Stimulated activated CD8-positive, alpha-beta memory T cell treated with anti-CD3 and anti-CD28 coated beads, Interleukin-12 subunit alpha, Interleukin-12 subunit beta, amount 100 ng/mL, for 4 hours (primary cell): ENCODE results near the gene TSR3.
"Not testable (repeated sequence)": the region's sequence is repeated elsewhere in the genome, so short reads cannot be mapped to it uniquely, and the experiment has no call there.

Source experiments
- DNase-seq: peaks from one replicate; pipeline ENCODE4 v3.0.0-alpha.2; 2020; ENCODE audit warnings: low read depth

Gene TSR3

DNA sequence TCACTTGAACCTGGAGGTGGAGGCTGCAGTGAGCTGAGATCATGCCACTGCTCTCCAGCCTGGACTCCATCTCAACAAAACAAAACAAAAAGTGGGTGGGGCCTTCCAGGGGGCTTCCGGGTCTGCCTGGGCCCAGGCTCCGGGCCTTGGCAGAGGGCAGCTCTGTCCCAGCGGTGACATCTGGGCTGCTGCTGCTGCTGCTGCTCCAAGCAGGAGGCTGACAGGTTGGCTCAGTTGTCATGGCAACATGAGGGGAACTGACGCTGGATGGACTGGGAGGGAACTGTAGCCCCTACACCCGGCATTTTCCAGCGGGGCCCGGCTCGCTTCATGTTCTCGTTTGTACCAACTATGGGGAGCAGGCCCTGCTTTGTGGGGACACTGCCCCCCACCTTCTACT is 14.2 kb downstream of the TSR3 start:
- no peak for DNase-seq

DNA sequence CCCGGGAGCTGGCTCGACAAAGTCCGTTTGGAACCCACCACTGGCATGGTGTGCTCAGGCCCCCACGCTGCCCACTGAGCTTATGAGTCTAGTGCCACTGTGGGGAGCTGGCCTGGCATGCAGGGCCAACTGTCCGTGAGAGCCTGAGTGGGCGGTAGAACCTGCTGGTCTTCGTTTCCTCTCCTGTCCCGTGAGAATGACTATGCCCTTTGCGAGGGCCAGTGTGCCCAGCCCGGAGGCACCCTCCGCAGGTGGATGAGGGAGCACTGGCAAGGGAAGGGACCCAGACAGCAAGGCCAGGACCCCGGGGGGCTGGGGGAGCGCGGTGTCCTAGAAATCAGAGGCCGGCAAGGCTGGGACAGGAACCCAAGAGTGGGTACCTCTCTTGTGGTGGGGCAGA is 15.1 kb downstream of the TSR3 start:
- no peak for DNase-seq

DNA sequence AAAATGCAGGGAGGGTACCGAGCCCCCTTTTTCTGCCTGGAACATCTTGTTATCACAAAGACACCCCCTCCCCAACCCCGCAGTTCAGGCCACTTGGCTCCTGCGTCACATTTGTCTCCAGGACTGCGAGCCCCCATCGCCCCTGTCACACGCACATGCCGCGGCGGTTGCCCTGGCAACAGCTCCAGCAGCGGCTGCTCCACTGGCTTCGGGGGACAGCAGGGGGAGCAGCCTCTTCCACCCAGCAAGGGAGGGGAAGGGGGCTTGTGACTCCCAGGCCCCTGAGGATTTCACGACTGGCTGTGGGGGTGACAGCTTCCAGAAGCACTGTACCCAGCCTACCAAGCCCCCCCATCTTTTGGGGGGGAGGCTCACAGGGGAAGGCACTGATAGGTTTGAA is 15.7 kb downstream of the TSR3 start:
- no peak for DNase-seq

DNA sequence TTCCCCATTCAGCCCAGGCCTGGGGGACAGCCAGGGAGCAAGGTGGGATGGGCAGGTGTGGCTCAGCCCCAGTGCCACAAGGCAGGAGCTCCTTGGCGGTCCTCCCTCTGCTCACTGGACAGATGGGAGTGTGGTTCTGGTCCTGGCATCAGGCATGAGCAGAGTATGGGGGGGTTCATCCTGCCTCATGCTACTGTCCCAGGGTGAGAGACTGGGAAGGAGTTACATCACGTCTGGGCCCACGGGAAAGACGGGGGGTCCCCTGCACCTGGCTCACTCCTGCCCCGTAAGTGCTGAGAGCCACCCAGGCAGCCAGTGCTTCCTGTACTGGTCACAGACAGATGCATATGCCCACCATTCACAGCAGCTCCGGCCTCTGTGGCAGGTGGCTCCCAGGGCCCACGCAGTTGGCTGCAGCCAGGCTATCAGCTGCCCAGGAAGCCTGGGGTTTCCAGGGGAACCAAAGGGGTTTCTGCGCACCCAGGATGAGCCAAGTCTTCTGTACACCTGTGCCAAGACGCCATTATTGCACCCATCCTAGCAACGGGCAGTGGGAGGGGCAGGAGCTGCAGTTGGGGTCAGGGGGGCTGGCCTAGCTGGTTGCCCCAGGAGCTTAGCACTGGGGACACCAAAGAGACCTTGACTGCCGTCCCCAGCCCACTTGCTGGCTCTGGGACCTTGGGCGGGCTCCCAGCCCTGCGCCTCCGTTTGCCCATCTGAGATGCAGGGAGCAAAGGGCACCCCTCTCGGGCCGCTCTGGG is 16.3 kb downstream of the TSR3 start:
- no peak for DNase-seq

DNA sequence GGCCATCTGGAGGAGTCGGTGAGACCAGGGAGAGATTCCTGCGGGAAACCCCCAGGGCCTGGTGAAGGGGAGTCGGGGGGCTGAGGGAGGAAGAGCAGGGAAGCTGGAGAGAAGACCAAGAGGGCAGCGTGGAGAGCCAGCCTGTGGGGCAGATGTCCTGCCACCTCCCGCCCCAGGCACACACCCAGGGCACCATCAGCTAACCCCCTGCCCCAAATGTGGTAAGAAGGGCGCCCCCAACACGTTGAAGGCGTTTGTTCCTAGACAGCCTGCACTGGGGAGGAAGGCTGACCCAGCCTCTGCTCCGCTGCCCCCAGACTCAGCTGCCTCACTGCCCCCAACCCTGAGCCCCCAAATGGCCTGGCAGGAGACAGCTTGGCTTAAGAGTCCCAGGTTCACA is 16.9 kb downstream of the TSR3 start:
- no peak for DNase-seq

DNA sequence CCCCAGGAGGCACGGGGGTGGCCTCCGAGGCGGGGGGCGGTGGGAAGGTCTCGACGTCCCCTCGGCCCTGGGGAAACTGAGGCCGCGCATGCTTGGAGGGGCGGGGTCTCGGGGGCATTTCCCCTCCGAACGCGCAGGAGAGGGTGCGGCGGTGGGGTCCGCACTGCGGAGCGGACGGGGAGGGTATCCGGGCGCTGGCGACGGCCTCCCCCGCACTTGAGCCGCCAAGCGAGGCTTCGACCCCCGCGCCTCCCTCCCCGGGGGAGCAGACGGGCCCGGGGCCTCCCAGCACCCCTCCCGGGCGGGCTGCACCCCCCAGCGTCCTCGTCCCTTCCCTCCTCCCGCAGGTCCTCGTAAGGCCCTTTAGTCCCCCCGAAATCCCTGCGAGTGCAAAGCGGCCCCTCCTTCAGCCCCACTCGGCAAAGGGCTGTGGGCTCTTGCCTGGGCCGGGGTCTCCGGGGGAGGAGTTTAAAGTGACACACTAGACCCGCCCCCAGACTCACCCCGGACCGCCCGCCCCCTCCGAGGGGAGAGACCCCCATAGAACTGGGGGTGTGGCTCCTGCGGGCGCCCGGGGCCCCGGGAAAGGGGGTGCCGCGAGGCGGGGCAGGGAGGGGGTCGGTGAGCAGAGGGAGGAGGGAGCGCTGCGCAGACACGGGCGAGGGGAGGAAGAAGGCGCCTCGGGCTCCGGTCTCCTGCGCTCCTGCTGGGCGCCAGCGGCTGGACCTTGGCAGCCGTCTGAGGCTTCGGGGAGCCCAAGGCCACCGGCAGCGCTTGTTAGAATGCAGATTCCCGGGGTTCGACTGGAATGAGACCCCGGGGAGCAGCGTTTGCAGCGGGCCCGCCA is 17.6 kb downstream of the TSR3 start:
- no peak for DNase-seq

DNA sequence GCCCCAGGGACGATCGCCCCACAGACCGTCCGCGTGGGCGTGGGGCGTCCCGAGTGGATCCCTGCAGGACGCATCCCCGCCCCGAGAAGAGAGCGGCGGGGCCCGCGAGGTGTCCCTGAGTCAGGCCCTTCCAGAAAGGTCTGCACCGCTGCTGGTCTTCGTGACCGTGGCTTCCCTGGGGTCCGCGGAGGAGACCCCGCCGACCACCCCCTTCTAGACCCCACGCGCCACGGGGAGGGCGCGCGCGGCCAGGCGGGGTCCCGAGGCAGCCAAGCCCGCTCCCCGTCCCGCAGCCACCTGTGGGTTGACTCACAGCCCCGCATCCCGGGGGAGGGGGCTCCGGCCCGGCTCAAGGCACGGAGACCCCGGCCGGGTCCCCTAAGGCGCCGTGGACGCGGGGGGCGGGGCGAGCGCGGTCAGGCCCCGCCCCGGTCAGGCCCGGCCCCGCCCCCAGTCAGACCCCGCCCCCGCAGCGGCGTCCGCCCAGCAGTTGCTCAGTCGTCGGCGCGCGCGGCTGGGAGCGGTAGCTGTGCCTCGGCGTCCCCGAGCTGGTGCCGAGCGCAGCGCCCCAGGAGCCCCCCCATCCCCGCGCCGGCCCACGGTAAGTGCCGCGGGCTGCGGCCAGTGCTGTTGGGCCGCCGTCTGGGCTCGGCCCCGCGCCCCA is 18.4 kb downstream of the TSR3 start, which contains the start of gene BAIAP3:
BAIAP3 (plus strand) TSS at position 497 of the 664 bp plus-strand sequence. CDS start 4,905 bp downstream, outside the sequence.
- no peak for DNase-seq

DNA sequence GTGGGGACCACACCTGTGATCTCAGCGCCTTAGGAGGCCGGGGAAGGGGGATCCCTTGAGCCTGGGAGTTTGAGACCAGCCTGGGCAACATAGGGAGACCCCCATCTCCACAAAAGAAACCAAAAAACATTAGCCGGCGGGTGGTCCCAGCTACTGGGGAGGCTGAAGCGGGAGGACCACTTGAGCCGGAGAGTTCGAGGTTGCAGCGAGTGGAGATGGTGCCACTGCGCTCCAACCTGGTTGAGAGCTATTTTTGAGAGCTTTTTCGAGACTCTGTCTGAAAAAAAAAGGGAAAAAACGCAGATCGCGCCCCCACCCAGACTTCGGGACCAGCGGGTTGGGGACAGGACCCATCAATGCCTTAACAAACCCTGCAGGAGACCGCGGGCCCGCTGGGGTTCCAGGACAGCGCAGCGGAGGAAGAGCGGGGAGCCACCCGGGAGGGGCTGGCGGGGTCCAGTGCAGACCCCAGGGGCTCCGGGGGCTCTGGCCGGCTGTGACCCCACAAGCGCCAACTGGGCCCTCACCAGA is 19.0 kb downstream of the TSR3 start:
- DNase-seq, result no peak

DNA sequence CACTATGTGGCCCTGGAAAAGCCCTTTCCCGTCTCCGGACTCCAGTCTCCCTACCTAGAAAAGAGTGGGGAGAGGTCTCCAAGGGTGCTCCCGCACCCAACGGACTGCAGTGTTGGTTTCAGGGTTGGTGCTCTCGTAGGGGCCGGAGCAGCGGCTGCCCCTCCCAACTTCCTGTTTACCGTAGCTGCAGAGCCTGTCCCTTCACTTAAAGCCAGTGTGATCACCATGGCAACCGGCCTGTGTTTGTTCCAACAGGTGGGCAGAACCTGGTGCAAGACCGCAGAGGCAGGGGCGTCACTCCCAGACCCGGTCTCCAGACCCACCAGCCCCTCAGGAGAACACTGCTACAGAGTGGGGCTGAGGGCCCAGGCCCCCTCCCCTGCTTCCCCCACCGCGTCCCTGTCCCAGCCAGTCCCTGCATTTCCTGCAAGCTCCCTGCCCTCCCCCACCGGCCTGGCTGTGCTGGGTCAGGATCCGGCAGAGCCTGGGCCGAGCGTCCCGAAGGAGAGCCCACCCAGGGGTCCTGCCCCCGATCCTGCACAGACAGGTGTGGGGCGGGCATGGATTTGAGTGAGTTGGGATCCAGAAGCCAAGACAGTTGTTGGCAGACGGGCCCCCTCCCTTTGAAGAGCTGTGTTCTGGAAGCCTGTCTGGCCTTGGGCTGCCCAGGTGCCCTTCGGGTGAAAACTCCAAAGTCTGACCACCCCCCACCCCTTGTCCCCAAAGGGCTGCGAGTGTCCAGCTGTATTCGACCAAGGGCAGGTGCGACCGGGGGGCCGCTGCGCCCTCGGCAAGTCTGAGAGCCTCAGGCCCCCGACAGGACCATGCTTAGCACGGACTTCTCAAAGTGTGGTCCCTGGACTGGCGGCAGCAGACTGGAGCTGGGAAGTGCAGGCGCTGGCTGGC is 19.7 kb downstream of the TSR3 start:
- DNase-seq, result no peak

DNA sequence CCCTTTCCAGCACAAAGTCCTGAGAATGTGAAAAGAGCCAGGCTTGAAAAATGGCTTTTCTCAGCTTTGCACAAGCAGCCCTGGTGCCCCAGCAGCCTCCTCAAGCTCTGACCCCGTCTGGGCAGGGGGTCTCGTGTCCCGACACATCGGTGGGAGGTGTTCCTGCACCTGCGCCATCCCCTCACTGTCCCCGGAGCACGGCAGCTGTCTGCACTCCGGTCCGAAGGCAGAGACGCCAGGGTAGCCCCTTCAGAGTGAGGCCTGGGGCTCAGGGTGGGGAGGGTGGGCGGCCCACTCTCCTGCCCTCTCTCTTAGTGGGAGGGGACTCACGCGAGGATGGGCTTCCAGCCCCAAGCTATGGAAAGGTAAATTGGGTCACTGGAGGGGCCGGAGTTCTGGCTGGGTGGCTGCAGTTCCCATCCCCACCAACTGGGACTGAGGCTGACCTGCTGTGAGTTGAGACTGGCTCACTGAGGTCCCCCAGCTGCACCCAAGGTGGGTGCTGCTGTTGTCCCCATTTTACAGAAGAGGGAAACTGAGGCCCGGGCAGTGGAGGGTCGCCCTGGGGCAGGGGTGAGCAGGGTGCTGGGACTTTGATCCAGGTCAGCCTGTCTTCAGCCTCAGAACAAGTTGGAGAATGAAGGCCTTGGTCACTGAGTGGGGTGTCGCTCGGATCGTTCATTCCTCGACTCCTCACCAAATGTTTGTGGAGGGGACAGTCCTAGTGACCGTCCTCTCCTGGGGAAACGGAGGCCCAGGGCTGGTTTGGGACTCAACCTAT is 20.6 kb downstream of the TSR3 start:
- no peak for DNase-seq

DNA sequence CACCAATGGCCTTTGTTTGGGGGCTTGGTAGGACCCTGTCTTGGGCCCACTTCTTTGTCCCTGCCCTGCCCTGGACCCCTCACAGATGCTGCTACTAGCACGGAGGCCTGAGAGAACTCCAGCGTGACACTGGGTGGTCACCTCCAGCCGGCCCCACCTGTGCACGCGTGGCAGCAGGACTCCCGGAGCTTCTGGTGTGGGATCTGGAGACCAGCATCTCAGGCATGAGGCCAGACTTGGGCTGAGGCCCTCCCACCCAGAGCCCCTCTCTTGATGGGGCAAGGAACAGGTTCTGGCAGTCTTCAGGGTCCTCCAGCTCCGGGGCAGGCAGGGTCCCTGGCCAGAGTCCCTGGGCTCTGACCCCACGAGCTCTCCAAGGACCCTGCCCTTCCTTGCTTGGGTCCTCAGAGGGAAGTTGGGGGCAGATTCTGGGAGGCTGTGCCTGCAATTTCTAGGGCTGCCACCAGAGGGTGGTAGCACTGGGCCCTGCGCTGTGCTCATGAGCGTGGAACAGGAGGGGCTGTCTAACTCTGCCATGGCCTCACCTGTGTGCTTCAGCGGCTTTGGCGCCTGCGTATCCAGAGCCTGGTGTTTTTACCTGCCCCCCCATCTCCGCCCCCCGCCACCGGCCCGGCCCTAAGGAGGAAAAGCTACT is 21.3 kb downstream of the TSR3 start:
- DNase-seq, result no peak

DNA sequence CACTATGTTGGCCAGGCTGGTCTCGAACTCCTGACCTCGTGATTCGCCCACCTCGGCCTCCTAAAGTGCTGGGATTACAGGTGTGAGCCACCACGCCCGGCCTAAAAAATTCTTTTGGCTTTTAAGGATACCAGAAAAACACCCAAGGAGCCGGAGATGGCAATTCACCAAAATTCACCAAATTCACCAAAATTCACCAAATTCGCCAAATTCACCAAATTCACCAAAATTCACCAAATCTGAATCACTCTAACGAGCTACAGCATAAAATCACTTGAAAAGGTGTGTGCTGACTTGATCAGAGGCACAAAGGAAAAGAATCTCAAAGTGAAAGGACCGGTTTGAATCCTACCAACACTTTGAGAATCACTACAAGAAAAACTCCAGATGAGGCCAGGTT is 22.7 kb downstream of the TSR3 start:
- not testable (repeated sequence) for DNase-seq

DNA sequence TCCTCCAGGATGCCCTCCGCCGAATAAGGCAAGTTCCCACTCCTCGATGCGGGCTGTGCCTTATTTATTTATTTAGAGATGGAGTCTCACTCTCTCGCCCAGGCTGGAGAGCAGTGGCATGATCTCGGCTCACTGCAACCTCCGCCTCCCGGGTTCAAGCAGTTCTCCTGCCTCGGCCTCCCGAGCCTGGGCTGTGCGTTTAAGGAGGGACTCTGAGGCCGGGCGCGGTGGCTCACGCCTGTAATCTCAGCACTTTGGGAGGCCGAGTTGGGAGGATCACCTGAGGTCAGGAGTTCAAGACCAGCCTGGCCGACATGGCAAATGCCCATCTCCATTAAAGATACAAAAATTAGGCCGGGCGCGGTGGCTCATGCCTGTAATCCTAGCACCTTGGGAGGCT is 23.5 kb downstream of the TSR3 start:
- not testable (repeated sequence) for DNase-seq

DNA sequence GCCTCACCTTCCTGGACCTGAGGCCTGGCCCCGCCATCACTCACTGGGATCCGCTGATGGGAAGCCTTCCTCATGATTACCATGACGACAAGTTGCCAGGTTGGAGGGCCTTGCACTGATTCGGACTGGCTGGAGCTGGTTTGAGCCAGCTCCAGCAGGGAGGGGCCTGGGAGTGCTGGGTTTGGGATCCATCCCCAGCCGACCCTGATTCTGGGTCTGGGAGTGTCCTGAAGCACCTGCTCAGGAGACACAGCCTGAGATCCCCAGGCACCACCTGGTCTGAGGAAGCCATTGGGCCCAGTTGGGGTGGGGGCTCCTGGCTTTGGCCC is 24.1 kb downstream of the TSR3 start:
- DNase-seq, result no peak

DNA sequence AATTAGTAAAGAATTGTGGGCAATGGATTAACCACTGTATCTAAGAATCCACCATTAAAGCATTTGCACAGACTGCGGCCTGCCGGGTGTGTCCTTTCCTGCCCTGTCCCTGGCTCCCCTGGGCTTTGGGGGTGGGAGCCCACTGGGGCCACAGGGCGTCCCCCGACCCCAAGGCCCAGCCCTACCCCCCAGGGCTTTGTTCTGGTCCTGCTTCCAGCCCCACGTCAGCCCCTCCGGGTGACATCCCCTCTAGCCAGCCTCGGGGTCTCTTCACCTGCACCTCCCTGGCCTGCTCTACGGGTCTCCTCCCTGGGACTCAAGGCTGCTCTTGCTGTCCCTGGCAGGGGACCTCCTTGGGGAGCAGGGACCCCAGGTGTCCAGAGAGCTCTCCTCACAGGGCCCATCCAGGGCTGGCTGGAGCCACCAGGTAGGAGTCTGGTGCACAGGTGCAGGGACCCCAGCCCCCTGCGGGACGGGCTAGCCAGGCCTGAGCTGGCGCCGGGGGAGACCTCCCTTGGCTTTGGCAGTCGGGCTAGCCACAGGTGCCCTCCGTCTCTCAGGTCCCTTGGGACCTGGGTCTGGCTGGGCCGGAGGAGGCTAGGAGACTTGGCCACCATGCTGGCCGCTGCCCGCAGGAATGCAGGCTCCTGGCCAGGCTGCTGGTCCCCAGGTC is 24.6 kb downstream of the TSR3 start:
- no peak for DNase-seq

DNA sequence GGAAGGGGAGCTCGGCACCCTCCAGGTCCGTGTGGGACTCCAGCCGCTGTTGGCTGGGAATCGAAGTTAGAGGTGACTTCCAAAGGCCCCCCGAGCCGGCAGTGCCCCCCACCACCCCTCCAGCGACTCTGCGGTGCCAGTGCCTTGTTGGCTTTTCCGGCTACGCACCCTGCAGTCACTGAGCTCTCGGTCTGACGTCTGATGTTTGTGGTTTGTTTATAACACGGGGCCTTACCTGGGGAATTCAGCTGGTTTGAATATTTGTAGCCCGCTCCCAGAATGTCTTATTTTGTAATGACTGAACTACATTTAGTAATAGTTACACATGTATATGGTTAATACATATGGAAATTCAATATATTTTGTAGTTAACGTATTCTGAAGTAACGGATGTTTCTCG is 25.3 kb downstream of the TSR3 start:
- no peak for DNase-seq

DNA sequence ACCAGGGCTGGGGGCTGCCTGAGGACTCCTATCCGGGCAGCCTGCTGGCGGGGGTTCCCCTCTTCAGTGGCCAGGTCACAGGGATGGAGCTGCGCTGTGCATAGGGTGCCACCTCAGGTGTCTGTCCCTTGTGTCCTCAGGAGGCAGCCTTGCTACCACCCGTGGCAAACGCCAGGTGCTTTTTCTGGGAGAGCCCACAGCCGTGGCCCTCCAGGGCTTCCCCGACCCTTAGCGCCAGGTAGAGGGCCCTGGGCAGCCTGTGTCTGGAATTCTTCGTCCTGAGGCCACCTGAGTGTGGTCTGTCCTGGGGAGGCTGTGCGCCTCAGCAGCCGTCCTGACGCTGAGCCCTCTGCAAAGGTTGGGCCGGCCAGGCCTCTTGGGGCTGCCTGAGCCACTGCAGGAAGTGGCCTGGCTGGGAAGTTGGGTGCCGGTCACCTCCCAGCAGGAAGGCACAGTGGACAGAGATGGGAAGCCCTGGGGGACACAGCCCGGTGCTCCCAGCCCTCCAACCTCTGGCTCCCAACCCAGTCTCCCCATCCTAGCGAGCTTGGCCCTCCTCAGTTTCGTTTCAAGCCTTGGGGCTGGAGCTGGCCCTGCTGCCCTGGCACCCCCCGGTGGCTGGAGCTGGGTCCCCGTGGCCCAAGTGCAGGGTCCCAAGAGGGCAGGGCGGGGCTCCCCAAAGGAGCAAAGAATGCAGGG is 25.9 kb downstream of the TSR3 start:
- no peak for DNase-seq

DNA sequence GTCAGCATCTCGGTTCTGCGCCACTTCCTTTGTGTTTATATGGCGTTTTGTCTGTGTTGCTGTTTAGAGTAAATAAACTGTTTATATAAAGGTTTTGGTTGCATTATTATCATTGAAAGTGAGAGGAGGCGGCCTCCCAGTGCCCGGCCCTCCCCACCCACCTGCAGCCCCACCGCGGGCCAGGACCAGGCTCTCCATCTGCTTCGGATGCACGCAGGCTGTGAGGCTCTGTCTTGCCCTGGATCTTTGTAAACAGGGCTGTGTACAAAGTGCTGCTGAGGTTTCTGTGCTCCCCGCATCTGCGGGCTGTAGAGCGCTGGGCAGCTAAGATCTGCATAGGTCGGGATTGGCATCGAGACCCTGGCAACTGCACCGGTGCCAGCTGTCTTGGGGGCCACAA is 26.4 kb downstream of the TSR3 start:
- DNase-seq, result no peak

DNA sequence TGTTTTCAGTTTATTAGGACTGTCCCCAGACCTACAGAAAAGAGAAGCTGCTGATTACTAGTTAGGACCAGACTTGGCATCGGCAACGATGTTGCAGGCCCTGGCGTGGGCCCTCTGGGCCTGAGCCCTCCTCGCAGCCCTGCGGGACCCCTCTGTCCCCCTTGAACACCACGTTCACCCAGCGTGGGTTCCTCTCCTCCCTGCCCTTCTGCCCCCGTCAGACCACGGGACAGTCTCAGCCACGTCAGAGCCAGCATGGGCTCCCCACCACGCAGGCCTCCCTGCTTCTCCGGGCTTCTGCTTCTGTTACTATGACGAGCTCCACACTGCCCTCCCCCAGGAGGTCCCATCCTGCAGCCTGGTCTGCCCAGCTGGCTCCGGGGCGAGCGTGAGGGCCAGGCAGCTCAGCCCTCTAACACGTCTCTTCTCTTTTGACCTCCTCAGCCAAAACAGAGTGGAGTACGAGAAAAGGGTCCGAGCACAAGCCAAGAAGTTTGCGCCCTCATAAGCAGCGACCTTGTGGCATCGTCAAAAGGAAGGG is 27.3 kb downstream of the TSR3 start:
- no peak for DNase-seq
